EL (cell line): ENCODE results near the gene KRT16.
A peak's percentile ranks its signal among the peaks of the same experiment; 100 is the strongest.
"Not testable (repeated sequence)": the region's sequence is repeated elsewhere in the genome, so short reads cannot be mapped to it uniquely, and the experiment has no call there.

Experiments
- DNase-seq: peaks from one replicate; pipeline ENCODE4 v3.0.0-alpha.2; 2016

Gene KRT16

DNA sequence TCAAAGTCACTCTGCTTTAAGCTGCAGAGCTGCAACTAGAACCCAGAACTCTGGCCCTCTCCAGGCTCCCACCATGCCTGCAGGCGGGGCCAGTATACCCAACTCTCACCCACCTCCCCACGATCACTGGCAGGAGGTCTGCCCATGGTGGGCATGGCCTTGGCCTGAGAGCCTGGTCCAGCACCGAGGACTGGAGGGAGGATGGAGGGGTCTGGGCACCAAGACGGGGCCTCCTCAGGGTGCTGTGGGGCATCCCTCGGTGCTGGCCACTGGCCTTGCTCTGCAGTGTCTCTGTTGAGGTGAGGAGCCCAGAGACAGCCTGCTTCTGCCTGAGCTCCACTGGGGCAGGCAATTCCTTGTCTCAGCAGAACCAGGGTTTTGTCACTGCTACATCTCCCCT is 1.5 kb upstream of the KRT16 start:
- no peak for DNase-seq

DNA sequence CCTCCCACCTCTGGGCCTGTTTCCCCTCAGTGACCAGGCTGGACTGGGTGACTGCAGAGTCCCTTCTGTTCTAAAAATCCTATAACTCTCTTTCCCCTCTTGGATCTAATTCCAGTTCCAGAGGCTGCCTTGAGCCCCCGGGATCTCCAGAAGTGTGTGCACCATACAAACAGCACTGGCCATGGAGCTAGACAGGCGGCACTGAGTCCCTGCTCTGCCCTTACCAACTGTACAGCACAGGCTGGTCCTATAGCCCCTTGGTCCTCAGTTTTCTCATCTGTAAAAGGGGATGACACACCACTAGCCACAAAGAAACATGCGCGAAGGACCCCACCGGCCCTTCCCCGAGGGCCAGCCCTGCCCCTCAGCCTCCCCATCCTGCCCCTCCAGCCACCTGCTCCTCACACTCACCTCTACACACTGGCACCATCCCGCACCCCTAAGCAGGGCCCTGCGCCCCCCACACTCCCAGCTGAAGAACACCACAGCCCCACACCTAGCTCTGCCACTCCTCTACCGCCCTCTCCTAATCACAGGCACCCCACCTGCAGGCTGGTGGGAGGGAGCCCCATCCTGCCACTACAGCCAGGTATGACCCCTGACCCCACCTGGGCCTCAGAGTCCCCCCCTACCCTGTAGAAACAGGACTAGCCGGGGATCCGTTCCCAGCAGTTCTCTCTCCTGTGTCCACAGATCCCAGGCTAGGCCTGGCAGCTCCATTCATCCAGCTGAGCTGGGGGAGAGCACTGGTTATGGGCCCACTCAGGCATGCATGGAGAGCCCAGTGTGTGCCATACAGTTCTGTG is 913 bp upstream of the KRT16 start:
- DNase-seq = no peak

DNA sequence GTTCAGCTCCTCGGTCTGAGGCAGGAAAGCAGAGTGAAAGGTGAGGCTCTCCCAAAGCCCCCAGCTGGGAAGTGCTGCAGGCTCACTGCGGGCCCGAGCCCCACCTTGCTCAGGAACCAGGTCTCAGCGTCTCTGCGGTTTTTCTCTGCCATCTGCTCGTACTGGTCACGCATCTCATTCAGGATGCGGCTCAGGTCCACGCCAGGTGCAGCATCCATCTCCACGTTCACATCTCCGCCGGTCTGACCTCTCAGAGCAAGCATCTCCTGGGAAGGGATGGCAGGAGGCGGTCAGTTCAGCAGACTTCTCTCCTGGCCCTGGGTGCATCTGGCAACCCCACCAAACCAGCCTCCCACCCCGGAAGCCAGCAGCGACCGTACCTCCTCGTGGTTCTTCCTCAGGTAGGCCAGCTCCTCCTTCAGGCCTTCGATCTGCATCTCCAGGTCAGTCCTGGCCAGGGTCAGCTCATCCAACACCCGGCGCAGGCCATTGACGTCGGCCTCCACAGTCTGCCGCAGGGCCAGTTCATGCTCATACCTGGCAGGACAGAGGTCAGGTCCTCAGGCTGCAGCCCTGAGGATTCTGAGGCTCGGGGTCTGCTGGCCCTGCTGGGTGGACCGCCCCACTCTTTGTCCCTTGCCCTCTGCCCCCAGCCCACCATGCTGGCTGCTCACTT is 1.5 kb downstream of the KRT16 start:
- DNase-seq = no peak

DNA sequence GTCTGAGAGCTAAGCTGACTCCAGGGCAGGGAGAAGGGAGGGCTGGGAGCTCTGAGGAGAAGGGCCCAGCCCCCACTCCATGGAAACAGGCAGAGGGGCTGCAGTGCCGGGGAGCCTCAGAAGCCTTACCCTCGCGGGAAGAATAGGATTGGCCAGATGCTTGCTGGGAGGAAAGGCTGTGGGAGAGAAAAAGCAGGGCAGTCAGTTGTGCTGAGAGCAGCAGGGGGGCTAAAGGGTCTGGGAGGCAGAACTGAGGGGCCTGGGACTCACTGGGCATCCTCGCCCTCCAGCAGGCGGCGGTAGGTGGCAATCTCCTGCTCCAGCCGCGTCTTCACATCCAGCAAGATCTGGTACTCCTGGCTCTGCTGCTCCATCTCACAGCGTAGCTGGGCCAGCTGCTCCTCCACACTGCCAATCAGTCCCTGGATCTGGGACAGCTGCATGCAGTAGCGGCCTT is 2.5 kb downstream of the KRT16 start:
- DNase-seq = not testable (repeated sequence)

DNA sequence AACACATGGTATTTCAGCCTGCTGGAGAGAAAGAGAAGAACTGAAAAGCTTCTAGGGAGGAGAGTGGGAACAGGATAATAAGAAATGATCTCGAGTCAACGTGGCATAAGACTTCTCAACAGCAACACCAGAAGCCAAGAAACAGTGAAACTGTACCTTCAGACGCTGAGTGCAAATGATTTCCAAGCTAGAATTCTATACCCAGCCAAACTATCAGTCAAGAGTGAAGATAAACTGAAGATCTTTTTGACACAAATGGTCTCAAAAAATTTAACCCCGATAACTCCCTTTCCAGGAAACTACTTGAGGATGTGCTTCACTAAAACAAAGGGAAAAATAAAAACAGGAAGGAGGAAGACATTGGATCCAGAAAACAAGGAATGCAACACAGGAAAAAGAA is 5.6 kb downstream of the KRT16 start:
- not testable (repeated sequence) for DNase-seq

DNA sequence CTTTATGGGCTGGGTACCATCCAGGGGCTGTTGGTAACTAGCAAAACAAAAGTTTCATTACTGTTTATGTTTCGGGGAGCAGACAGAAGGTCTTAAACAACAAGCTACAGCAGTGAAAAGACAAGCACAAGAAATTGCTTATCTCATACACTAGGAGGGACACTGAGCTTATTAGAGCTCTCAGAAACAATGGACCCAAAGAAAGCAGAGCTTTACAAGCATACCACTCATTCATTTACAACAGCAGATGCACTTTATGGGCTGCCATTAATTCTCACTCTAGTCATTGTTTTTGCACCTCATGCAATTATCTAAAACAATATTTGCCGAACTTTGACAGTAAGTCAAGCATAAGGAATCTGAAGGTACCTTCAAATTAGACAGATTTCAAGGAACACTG is 10.0 kb downstream of the KRT16 start:
- no peak for DNase-seq

DNA sequence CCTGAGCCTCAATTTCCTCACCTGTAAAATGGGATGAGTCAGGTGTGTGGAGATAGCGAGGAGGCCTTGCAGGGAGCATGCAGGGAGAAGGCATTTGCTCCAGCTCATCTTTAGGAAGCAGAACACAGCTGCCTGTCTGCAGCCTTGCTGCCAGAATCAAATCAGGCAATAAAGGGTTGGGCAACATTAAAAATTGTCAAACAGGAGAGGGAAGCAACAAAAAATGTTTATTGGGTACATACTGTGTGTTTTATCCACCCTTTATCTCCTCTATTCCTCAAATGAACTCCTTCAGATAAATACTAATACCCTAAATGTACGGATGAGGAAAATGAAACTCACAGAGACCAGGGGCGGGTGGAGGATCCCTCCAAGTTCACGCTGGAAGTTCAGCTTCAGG is 12.2 kb downstream of the KRT16 start:
- no peak for DNase-seq

DNA sequence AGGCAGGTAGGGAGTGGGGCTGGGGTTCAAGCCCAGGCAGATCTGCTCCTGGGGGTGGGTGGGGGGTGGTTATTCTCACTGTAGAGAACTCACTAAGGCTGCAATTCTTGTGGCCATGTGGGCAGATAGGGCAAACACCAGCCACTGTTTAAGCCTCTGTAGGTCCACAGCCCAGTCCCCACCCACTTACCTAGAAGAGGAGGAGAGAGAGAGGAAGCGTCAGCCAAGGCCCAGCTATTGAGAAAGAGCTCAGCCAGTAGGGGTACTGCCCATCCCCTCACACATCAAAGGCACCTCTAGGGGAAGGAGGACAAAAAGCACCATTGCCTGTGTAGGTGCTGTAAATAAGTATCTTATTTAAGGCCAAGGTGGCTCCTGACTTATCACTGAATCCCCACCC is 12.9 kb downstream of the KRT16 start:
- no peak for DNase-seq

DNA sequence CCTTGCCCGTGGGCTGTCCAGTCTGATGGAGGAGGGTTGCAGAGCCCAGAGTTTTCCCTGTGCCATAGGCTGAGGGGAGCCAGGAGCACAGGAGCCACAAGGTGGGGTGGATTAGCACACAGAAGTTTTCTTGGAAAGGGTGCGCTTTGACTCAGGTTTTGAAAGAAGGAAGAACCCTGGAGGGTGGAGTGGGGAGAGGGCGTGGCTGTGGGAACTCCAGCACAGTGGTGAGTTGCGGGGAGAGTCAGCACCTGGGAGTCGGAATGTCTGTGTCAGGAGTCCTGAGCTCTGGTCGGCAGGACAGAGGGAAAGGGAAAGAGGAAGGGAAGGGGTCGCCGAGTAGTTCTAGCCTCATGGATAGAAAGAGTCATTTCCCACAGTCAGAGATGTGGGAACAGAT is 17.0 kb downstream of the KRT16 start:
- no peak for DNase-seq

DNA sequence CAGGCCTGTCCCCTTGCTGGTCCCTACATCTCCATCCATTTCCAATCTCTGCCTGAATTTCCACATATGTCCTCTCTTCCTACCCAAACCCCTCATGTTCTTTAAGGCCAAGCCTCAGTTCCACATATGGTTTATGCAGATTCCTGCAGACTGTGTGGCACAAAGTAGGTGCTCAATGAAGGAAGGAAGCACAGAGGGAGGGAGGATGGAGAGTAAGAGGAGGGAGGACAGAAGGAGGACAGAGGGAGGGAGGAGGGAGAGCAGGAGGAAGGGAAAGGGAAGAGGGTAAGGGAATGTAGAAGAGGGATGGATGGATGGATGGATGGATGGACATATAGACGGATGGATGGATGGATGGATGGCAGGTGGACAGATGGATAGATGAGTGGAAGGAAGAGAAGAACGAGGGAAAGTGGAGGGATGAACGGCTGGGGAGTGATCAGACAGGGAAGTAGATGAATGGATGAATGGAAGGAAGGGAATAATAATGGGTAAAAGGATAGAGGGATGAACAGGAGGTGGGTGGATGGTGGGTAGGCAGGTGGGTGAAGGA is 18.1 kb downstream of the KRT16 start:
- DNase-seq = no peak

DNA sequence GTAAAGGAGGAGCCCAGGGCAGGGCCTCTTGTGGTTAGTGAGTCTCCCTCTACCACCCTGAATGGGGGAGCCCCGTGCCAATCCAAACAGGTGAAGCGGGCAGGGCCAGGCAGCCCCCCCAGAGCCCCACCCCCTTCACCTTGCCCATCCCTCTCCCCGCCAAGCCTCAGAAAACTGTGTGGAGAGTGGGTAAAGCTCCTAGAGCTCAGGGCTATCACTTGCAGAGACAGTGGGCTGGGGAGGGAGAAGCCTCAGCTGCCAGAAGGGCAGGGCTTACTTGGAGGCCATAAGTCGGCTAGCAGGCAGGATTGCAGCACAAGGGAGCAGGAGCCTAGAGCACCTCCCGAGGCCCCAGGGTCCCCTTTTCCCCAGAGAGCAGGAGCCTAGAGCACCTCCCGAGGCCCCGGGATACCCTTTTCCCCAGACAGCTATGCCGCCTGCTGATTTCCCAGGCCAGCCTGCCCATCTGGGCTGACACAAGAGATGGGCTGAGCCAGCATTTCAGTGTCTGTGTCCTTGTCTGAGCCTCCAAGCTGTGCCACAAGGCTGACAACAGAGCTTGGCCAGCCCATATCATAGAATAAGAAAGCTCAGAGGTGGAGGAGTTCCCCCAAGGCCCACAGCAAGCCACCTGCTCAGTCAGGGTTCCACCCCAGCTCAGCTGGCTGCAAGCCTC is 19.1 kb downstream of the KRT16 start:
- DNase-seq = no peak

DNA sequence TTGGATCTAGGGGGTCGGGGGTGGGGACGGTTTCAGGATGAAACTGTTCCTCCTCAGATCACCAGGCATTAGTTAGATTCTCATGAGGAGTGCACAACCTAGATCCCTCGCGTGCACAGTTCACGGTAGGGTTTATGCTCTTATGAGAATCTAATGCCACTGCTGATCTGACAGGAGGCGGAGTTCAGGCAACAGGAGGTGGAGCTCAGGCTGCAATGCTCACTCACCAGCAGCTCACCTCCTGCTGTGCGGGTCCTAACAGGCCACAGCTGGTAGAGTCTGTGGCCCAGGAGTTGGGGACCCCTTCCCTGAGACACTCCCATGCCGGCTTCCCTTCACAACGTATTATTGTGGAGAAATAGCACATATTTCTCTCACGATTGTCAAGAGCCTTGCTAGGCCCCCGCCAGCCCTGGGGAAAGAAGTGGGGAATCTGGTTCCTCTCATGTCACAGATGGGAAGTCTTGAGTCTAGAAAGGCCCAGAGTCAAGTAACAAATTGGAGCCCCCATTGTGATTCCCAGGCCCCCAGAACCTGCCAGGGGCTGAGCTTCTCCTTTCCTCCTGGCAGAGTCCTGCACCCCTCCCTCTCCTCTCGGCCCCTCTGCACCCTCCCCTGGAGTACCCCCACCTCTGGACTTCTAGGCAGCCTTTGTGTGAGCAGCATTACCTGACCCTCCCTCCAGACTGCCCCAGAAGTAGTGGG is 19.8 kb downstream of the KRT16 start:
- no peak for DNase-seq

DNA sequence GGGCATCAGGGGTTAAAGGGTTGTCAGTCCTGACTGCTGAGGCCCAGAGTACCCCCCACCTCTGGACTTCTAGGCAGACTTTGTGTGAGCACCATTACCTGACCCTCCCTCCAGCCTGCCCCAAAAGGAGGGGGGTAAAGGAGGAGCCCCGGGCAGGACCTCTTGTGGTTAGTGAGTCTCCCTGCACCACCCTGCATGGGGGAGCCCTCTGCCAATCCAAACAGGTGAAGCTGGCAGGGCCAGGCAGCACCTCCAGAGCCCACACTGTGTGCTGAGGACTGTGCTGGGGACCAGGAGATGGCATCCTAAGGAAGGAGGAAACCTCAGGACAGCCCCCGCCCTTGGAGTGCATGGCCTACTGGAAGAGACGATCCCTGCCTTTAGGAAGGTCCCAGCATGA is 23.3 kb downstream of the KRT16 start:
- DNase-seq = no peak

DNA sequence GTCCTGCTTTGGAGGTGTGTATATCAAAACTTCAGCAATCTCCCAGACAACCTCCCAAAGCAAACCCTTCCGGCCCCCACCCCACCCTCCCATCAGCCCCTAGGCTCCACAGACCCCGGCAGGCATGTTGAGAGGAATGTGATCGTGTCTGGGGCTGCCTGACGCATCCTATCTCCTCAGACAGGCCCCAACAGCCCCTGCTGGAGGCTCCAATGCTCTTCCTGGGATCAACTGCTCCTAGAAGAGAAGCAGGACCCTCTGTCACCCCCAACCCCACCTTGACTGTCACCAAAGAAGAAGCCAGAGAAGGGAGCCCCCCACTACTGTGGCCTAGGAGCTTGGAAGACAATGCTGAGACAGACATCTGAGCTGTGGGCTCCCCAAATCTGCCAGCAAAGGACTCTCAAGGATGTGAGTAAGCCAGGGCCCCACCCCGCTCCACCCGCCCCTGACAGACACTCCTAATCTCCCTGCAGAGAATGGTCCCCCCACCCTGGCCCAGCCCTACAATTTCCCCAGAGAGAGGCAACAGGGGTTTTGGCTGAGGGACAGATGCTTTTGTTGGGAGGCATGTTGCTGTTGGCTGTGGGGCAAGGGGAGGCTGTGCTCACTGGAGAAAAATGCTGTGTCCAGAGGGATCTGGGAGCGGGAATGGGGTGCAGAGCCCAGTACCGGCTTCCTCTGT is 24.3 kb downstream of the KRT16 start:
- peak; percentile 16 for DNase-seq

DNA sequence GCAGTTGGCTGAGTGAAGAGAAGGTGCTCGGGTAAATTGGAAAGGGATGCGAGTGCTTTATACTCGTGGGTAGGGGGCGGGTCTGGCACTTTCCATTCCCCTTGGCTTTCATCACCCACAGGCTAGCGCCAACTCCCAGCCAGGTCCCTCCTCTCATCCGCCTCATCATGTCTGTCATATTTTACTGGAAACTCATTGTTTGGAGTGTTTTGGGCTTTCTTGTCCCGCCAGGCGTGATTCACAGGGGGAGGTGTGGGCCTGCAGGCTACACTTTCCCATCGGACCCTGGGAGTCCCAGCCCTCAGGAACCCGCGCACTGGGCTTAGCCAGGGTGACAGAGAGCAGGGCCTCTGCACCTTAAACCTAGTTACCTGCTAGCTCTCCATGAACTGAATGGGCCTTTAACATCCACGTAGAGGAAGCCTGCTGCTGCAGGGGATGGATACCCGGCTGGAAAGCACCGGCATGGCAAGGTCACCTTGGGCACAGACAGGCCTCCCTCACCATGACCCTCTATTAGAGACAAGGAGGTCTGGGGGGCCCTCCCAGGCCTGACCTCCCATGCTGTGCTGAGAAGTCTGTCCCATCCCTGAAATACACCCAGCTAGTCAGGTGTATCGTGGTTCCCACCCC is 25.6 kb downstream of the KRT16 start, which contains the start of gene KRT14:
Gene KRT14 (minus strand): TSS at position 33 of the 633 bp plus-strand sequence. CDS start 61 bp downstream, outside the sequence.
- no peak for DNase-seq

DNA sequence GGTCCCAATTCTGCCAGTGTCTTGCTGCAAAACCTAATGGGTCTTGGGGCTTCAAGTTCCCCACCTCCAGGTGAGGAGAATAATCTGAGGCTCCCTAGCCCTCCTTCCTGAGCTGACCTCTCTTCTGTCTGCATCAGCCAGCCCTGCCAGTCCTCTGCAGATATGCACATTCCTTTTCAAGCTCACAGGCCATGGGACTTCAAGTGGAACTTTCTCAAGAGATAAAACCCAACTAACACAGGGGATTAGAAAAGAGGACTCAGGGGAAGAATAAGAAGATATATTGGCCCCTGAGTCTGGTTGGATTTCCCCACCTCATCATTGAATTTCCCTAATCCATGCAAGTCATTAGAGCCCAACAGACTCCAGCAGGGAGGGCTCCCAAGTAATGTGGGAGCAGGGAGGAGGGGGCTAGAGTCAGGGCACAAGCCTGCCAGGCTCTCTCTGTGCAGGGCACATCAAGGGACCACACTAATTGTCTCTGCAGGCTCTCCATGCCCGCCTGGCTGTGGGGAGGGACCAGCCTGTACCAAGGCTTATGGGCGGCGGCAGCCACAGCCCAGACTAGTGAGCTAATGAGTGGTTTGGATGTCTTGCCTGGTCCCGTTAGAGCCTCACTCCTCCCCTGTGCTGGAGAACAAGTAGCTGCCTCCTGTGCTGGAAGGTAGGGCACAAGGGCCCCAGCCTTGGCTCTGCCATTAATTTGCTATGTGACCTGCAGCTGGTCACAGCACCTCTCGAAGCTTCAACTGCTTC is 27.1 kb downstream of the KRT16 start:
- DNase-seq = no peak

DNA sequence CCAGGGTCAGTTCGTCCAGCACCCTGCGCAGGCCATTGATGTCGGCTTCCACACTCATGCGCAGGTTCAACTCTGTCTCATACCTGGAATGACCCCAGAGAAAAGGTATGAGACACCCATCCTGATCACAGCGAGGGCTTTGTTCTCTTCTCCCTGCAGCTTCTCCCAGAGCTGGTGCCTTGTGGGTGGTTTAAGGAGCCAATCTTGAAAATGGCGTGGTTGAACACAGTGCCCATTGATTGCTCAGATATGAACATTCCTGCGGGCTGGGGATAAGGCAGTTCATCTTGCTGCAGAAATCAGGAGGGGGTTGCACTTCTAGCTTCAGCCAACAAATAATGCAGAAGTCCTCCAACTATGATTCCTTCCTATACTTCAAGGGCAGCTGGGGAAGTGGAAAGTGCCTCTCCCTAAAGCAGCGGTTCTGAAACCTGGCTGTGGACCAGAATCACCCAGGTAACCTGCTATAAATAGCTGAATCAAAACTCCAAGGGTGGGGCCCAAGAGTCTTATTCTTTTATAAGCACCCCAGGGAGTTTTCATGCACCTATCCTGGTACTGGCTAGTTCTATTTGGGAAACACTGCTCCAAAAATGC is 28.1 kb downstream of the KRT16 start:
- DNase-seq = not testable (repeated sequence)

DNA sequence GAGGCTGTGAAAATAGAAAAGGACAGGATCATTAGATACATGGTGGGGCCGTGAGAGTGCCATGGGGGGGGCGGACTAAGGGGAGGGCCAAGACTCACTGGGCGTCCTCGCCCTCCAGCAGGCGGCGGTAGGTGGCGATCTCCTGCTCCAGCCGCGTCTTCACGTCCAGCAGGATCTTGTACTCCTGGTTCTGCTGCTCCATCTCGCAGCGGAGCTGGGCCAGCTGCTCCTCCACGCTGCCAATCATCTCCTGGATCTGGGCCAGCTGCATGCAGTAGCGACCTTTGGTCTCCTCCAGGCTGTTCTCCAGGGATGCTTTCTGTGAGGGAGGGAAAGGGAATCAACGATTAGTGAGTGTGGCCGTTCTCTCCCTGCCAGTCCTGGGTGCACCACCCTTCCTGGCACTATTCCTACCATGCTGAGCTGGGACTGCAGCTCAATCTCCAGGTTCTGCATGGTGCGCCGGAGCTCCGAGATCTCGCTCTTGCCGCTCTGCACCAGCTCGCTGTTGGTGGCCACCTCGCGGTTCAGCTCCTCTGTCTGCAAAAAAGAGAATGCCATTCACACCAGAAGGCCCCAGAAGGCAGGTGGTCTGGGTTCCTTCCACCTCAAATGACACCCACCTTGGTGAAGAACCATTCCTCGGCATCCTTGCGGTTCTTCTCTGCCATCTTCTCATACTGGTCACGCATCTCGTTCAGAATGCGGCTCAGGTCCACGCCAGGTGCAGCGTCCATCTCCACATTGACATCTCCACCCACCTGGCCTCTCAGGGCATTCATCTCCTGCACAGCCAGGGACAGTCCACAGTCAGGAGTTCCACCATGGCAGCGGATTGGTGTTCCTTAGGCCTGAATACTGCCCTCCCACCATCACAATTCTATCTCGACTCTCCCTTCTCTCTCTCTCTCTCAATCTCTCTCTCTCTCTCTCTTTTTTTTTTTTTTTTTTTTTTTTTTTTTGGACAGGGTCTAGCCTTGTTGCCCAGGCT is 29.1 kb downstream of the KRT16 start:
- no peak for DNase-seq
